ENCODE results near the gene TULP3.

- TF ChIP-seq, protein P1, sequence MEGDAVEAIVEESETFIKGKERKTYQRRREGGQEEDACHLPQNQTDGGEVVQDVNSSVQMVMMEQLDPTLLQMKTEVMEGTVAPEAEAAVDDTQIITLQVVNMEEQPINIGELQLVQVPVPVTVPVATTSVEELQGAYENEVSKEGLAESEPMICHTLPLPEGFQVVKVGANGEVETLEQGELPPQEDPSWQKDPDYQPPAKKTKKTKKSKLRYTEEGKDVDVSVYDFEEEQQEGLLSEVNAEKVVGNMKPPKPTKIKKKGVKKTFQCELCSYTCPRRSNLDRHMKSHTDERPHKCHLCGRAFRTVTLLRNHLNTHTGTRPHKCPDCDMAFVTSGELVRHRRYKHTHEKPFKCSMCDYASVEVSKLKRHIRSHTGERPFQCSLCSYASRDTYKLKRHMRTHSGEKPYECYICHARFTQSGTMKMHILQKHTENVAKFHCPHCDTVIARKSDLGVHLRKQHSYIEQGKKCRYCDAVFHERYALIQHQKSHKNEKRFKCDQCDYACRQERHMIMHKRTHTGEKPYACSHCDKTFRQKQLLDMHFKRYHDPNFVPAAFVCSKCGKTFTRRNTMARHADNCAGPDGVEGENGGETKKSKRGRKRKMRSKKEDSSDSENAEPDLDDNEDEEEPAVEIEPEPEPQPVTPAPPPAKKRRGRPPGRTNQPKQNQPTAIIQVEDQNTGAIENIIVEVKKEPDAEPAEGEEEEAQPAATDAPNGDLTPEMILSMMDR (IDR thresholded peaks at IDR 0.05): no peak
- TF ChIP-seq POLR2A (IDR thresholded peaks at IDR 0.05): no peak
Measured at GRCh38 chr12:2925322-2925995, 34.8 kb downstream of the TULP3 start.
